ENCODE results near the gene PLAA.

DNA sequence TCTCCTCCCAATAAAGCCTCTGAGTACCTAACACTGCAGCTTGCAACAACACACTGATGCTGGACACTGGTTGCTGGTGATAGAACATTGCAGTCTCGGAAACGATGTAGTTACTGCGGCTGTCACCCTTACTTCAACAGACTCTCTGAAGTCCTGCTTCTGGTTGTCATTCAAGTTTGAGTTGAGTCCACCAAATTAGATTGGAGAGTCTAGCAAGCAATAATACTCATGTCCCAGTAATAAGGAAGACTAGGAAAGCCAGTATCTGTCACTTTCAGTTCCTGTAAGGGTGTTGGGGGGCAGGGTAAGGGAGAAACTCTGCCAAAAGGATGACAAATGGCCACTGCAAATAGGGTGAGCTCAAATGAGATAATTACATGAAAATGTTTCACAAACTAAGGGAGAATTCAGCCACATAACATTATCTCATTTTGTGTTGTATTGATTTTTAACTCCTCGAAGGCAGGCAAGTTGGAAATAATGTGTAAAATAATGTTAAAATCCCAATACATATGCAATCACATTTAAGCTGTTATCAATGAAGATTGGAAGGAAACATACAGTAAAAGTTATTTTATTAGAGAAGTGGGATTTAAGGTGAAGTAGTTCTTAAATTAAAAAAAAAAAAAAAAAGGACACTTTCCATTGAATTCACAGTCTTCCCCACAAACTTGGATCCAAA, 8.3 kb upstream of the PLAA start:
- TF ChIP-seq, protein P1, sequence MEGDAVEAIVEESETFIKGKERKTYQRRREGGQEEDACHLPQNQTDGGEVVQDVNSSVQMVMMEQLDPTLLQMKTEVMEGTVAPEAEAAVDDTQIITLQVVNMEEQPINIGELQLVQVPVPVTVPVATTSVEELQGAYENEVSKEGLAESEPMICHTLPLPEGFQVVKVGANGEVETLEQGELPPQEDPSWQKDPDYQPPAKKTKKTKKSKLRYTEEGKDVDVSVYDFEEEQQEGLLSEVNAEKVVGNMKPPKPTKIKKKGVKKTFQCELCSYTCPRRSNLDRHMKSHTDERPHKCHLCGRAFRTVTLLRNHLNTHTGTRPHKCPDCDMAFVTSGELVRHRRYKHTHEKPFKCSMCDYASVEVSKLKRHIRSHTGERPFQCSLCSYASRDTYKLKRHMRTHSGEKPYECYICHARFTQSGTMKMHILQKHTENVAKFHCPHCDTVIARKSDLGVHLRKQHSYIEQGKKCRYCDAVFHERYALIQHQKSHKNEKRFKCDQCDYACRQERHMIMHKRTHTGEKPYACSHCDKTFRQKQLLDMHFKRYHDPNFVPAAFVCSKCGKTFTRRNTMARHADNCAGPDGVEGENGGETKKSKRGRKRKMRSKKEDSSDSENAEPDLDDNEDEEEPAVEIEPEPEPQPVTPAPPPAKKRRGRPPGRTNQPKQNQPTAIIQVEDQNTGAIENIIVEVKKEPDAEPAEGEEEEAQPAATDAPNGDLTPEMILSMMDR (IDR thresholded peaks at IDR 0.05; ENCODE audit: insufficient read depth, low read depth, low read length): no peak
- TF ChIP-seq EZH2 (IDR thresholded peaks at IDR 0.05; ENCODE audit: insufficient read depth, low read length): no peak
